GM10266 (cell line): ENCODE data around the gene TXNDC16.

Experiments used
- DNase-seq: peaks from one replicate; pipeline ENCODE4 v3.0.0; 2012; ENCODE audit errors: extremely low spot score
- CTCF ChIP-seq: IDR thresholded peaks from 2 replicates; pipeline ENCODE4 v1.5.1; 2012; ENCODE audit warnings: mild to moderate bottlenecking, low read depth; ENCODE audit not compliant: control insufficient read depth, insufficient read depth; ENCODE audit errors: missing control alignments

Gene TXNDC16

GRCh38 chr14:52545584-52546317, 6.6 kb downstream of the TXNDC16 start:
- DNase-seq, result no peak
- no peak for TF ChIP-seq CTCF

- no peak for TF ChIP-seq CTCF
- DNase-seq, result no peak
Measured at GRCh38 chr14:52538623-52539022, 13.7 kb downstream of the TXNDC16 start.

- TF ChIP-seq CTCF, result no peak
- DNase-seq, result no peak
Measured at GRCh38 chr14:52536269-52536668, 16.0 kb downstream of the TXNDC16 start.

- no peak for TF ChIP-seq CTCF
- DNase-seq, result no peak
Measured at GRCh38 chr14:52531481-52531880, 20.8 kb downstream of the TXNDC16 start.

- DNase-seq, result no peak
- no peak for TF ChIP-seq CTCF
Measured at GRCh38 chr14:52527052-52527451, 25.3 kb downstream of the TXNDC16 start.

- no peak for DNase-seq
Measured at GRCh38 chr14:52522581-52523345, 29.5 kb downstream of the TXNDC16 start.

More at GRCh38 chr14:52522581-52523345, 29.5 kb downstream of the TXNDC16 start:
- TF ChIP-seq CTCF, result no peak
